ENCODE results near the gene GVQW3. TPM values are rescaled to one million over a fixed set of nuclear protein-coding genes. Genes with fewer than 3 reads are reported as not detected.
A peak's percentile ranks its signal among the peaks of the same experiment; 100 is the strongest.

The GVQW3 gene
- polyA plus RNA-seq (2013): 13.0 TPM

- under 1% methylated on average over 58 of the region's 69 CpGs for WGBS (ENCODE audit: insufficient coverage)
- peak; percentile 98 to 99 (median 99) for DNase-seq
- H3K9me3 ChIP-seq (ENCODE audit: control extremely low read depth in 1 of 5, control insufficient read depth in 4 of 5, insufficient read depth in 2 of 5, low read depth in 1 of 5, low read length in 4 of 5): no peaks in the 10 kb centered on the region
- CTCF ChIA-PET: interaction anchor here (2.0 kb wide), 1 partner anchor 11 kb away, joined by 4 read pairs; no protein-coding TSS in a partner anchor
- H3K27ac ChIP-seq (ENCODE audit: insufficient read depth in 1 of 2, low read depth in 1 of 2, low read length in 2 of 2, poor library complexity in 1 of 2, severe bottlenecking in 2 of 2): peak within 1 kb of the TSS; percentile 62 to 79
- peak within 1 kb of the TSS; percentile 74 to 95 (median 91) for H3K4me3 ChIP-seq (ENCODE audit: control insufficient read depth in 1 of 7, extremely low read depth in 1 of 7, insufficient read depth in 4 of 7, low read depth in 2 of 7, low read length in 6 of 7)
- H3K27me3 ChIP-seq (replicated peaks in 2 of 5; ENCODE audit: control insufficient read depth in 4 of 5, insufficient read depth in 5 of 5, low read length in 4 of 5): no peaks in the 10 kb centered on the region
- H3K36me3 ChIP-seq (ENCODE audit: control insufficient read depth in 4 of 4, insufficient read depth in 4 of 4, low read length in 3 of 4): peaks cover 0 to 6% (median 3%) of the 10 kb centered on the region in 4 experiments
- H3K4me1 ChIP-seq (ENCODE audit: control extremely low read depth in 1 of 4, control insufficient read depth in 4 of 4, insufficient read depth in 4 of 4, low read length in 3 of 4): peaks cover 15 to 38% (median 23%) of the 10 kb centered on the region in 4 experiments
- POLR2A ChIA-PET: interaction anchor here (0.5 kb wide), 1 partner anchor 41 kb away, joined by 3 read pairs; no protein-coding TSS in a partner anchor
Measured at GRCh38 chr11:76380977-76381719, at the start of gene GVQW3, which contains the start of gene THAP12. Gene GVQW3 (plus strand): TSS chr11:76381323. CDS start chr11:76381829, 506 bp downstream. Gene THAP12 (minus strand): TSS chr11:76381132. CDS start chr11:76380836, 296 bp downstream.

GRCh38 chr11:76334826-76335389 is 46.2 kb upstream of the GVQW3 start:
- ChIA-PET POLR2A (no interaction called here), CTCF (no interaction called here)
- no peaks in the 10 kb centered on the region for H3K27me3 ChIP-seq (replicated peaks in 2 of 5; ENCODE audit: control insufficient read depth in 4 of 5, insufficient read depth in 5 of 5, low read length in 4 of 5)
- peak overlapping the region in 1 of 7 experiments; percentile 40 for H3K4me3 ChIP-seq (ENCODE audit: control insufficient read depth in 1 of 7, extremely low read depth in 1 of 7, insufficient read depth in 4 of 7, low read depth in 2 of 7, low read length in 6 of 7)
- DNase-seq: no peak
- H3K9me3 ChIP-seq (ENCODE audit: control extremely low read depth in 1 of 5, control insufficient read depth in 4 of 5, insufficient read depth in 2 of 5, low read depth in 1 of 5, low read length in 4 of 5): peaks cover 0 to 20% (median 7%) of the 10 kb centered on the region in 5 experiments
- H3K36me3 ChIP-seq (ENCODE audit: control insufficient read depth in 4 of 4, insufficient read depth in 4 of 4, low read length in 3 of 4): no peaks in the 10 kb centered on the region
- 100% methylated on average over 5 of the region's 5 CpGs for WGBS (ENCODE audit: insufficient coverage)
- H3K27ac ChIP-seq (ENCODE audit: insufficient read depth in 1 of 2, low read depth in 1 of 2, low read length in 2 of 2, poor library complexity in 1 of 2, severe bottlenecking in 2 of 2): no peak overlapping the region
- peaks cover 2 to 29% (median 11%) of the 10 kb centered on the region in 4 experiments for H3K4me1 ChIP-seq (ENCODE audit: control extremely low read depth in 1 of 4, control insufficient read depth in 4 of 4, insufficient read depth in 4 of 4, low read length in 3 of 4)

- Histone ChIP-seq H3K36me3 (ENCODE audit: control insufficient read depth in 4 of 4, insufficient read depth in 4 of 4, low read length in 3 of 4) (no peaks in the 10 kb centered on the region), H3K4me3 (ENCODE audit: control insufficient read depth in 1 of 7, extremely low read depth in 1 of 7, insufficient read depth in 4 of 7, low read depth in 2 of 7, low read length in 6 of 7) (peak overlapping the region in 1 of 7 experiments; percentile 5), H3K27ac (ENCODE audit: insufficient read depth in 1 of 2, low read depth in 1 of 2, low read length in 2 of 2, poor library complexity in 1 of 2, severe bottlenecking in 2 of 2) (no peak overlapping the region), H3K27me3 (replicated peaks in 2 of 5; ENCODE audit: control insufficient read depth in 4 of 5, insufficient read depth in 5 of 5, low read length in 4 of 5) (no peaks in the 10 kb centered on the region), H3K4me1 (ENCODE audit: control extremely low read depth in 1 of 4, control insufficient read depth in 4 of 4, insufficient read depth in 4 of 4, low read length in 3 of 4) (peaks cover 2 to 30% (median 11%) of the 10 kb centered on the region in 4 experiments), H3K9me3 (ENCODE audit: control extremely low read depth in 1 of 5, control insufficient read depth in 4 of 5, insufficient read depth in 2 of 5, low read depth in 1 of 5, low read length in 4 of 5) (peaks cover 0 to 20% (median 7%) of the 10 kb centered on the region in 5 experiments)
- peak in 2 of 3 donors; percentile 43 to 68 for DNase-seq
- ChIA-PET CTCF (no interaction called here), POLR2A (no interaction called here)
Measured at GRCh38 chr11:76335842-76336241, 45.3 kb upstream of the GVQW3 start.

GRCh38 chr11:76336597-76336996 is 44.5 kb upstream of the GVQW3 start:
- peaks cover 0 to 20% (median 7%) of the 10 kb centered on the region in 5 experiments for H3K9me3 ChIP-seq (ENCODE audit: control extremely low read depth in 1 of 5, control insufficient read depth in 4 of 5, insufficient read depth in 2 of 5, low read depth in 1 of 5, low read length in 4 of 5)
- no peaks in the 10 kb centered on the region for H3K27me3 ChIP-seq (replicated peaks in 2 of 5; ENCODE audit: control insufficient read depth in 4 of 5, insufficient read depth in 5 of 5, low read length in 4 of 5)
- ChIA-PET POLR2A (no interaction called here), CTCF (no interaction called here)
- H3K4me3 ChIP-seq (ENCODE audit: control insufficient read depth in 1 of 7, extremely low read depth in 1 of 7, insufficient read depth in 4 of 7, low read depth in 2 of 7, low read length in 6 of 7): peak overlapping the region in 1 of 7 experiments; percentile 5
- no peak overlapping the region for H3K27ac ChIP-seq (ENCODE audit: insufficient read depth in 1 of 2, low read depth in 1 of 2, low read length in 2 of 2, poor library complexity in 1 of 2, severe bottlenecking in 2 of 2)
- H3K36me3 ChIP-seq (ENCODE audit: control insufficient read depth in 4 of 4, insufficient read depth in 4 of 4, low read length in 3 of 4): no peaks in the 10 kb centered on the region
- no peak for DNase-seq
- peaks cover 2 to 34% (median 13%) of the 10 kb centered on the region in 4 experiments for H3K4me1 ChIP-seq (ENCODE audit: control extremely low read depth in 1 of 4, control insufficient read depth in 4 of 4, insufficient read depth in 4 of 4, low read length in 3 of 4)
- WGBS (ENCODE audit: insufficient coverage): 79% methylated on average over 1 of the region's 2 CpGs

- Histone ChIP-seq H3K27ac (ENCODE audit: insufficient read depth in 1 of 2, low read depth in 1 of 2, low read length in 2 of 2, poor library complexity in 1 of 2, severe bottlenecking in 2 of 2) (no peak overlapping the region), H3K9me3 (ENCODE audit: control extremely low read depth in 1 of 5, control insufficient read depth in 4 of 5, insufficient read depth in 2 of 5, low read depth in 1 of 5, low read length in 4 of 5) (peaks cover 0 to 20% (median 7%) of the 10 kb centered on the region in 5 experiments), H3K4me1 (ENCODE audit: control extremely low read depth in 1 of 4, control insufficient read depth in 4 of 4, insufficient read depth in 4 of 4, low read length in 3 of 4) (peaks cover 5 to 34% (median 21%) of the 10 kb centered on the region in 4 experiments), H3K36me3 (ENCODE audit: control insufficient read depth in 4 of 4, insufficient read depth in 4 of 4, low read length in 3 of 4) (no peaks in the 10 kb centered on the region), H3K27me3 (replicated peaks in 2 of 5; ENCODE audit: control insufficient read depth in 4 of 5, insufficient read depth in 5 of 5, low read length in 4 of 5) (no peaks in the 10 kb centered on the region), H3K4me3 (ENCODE audit: control insufficient read depth in 1 of 7, extremely low read depth in 1 of 7, insufficient read depth in 4 of 7, low read depth in 2 of 7, low read length in 6 of 7) (no peak overlapping the region)
- ChIA-PET POLR2A (no interaction called here), CTCF (no interaction called here)
- DNase-seq: no peak
- 83% methylated on average over 1 of the region's 1 CpG for WGBS (ENCODE audit: insufficient coverage)
Measured at GRCh38 chr11:76337469-76337868, 43.7 kb upstream of the GVQW3 start.

- no peaks in the 10 kb centered on the region for H3K27me3 ChIP-seq (replicated peaks in 2 of 5; ENCODE audit: control insufficient read depth in 4 of 5, insufficient read depth in 5 of 5, low read length in 4 of 5)
- DNase-seq: no peak
- H3K4me3 ChIP-seq (ENCODE audit: control insufficient read depth in 1 of 7, extremely low read depth in 1 of 7, insufficient read depth in 4 of 7, low read depth in 2 of 7, low read length in 6 of 7): no peak overlapping the region
- no peak overlapping the region for H3K27ac ChIP-seq (ENCODE audit: insufficient read depth in 1 of 2, low read depth in 1 of 2, low read length in 2 of 2, poor library complexity in 1 of 2, severe bottlenecking in 2 of 2)
- H3K4me1 ChIP-seq (ENCODE audit: control extremely low read depth in 1 of 4, control insufficient read depth in 4 of 4, insufficient read depth in 4 of 4, low read length in 3 of 4): peaks cover 6 to 34% (median 25%) of the 10 kb centered on the region in 4 experiments
- no peaks in the 10 kb centered on the region for H3K36me3 ChIP-seq (ENCODE audit: control insufficient read depth in 4 of 4, insufficient read depth in 4 of 4, low read length in 3 of 4)
- H3K9me3 ChIP-seq (ENCODE audit: control extremely low read depth in 1 of 5, control insufficient read depth in 4 of 5, insufficient read depth in 2 of 5, low read depth in 1 of 5, low read length in 4 of 5): peaks cover 0 to 20% (median 7%) of the 10 kb centered on the region in 5 experiments
- ChIA-PET CTCF (no interaction called here), POLR2A (no interaction called here)
- 95% methylated on average over 3 of the region's 4 CpGs for WGBS (ENCODE audit: insufficient coverage)
Measured at GRCh38 chr11:76337923-76338322, 43.2 kb upstream of the GVQW3 start.

GRCh38 chr11:76339221-76339620 is 41.9 kb upstream of the GVQW3 start:
- H3K4me3 ChIP-seq (ENCODE audit: control insufficient read depth in 1 of 7, extremely low read depth in 1 of 7, insufficient read depth in 4 of 7, low read depth in 2 of 7, low read length in 6 of 7): peak overlapping the region in 1 of 7 experiments; percentile 26
- no peaks in the 10 kb centered on the region for H3K36me3 ChIP-seq (ENCODE audit: control insufficient read depth in 4 of 4, insufficient read depth in 4 of 4, low read length in 3 of 4)
- H3K4me1 ChIP-seq (ENCODE audit: control extremely low read depth in 1 of 4, control insufficient read depth in 4 of 4, insufficient read depth in 4 of 4, low read length in 3 of 4): peaks cover 6 to 36% (median 27%) of the 10 kb centered on the region in 4 experiments
- WGBS (ENCODE audit: insufficient coverage): 9% methylated on average over 6 of the region's 6 CpGs
- H3K27me3 ChIP-seq (replicated peaks in 2 of 5; ENCODE audit: control insufficient read depth in 4 of 5, insufficient read depth in 5 of 5, low read length in 4 of 5): no peaks in the 10 kb centered on the region
- H3K9me3 ChIP-seq (ENCODE audit: control extremely low read depth in 1 of 5, control insufficient read depth in 4 of 5, insufficient read depth in 2 of 5, low read depth in 1 of 5, low read length in 4 of 5): peaks cover 0 to 17% (median 7%) of the 10 kb centered on the region in 5 experiments
- ChIA-PET POLR2A (interaction anchor here (0.5 kb wide), 1 partner anchor 11 kb away, joined by 3 read pairs; no protein-coding TSS in a partner anchor), CTCF (interaction anchor here (1.2 to 3.2 kb wide), 4 partner anchors 9 to 69 kb away, joined by 4 to 10 read pairs (median 6); no protein-coding TSS in a partner anchor)
- peak overlapping the region in 1 of 2 experiments; percentile 25 for H3K27ac ChIP-seq (ENCODE audit: insufficient read depth in 1 of 2, low read depth in 1 of 2, low read length in 2 of 2, poor library complexity in 1 of 2, severe bottlenecking in 2 of 2)
- peak in 2 of 3 donors; percentile 82 to 84 for DNase-seq
